Measurements from ENCODE around the gene XCL2. TPM values are rescaled to one million over a fixed set of nuclear protein-coding genes. Genes with fewer than 3 reads are reported as not detected.

XCL2 gene
- total and polyA plus RNA-seq, 2 of the 8 experiments (the other 6 are each of a cell fraction or from before 2014, with no cell fraction given), result not detected

- Histone ChIP-seq H3K27me3 (replicated peaks in 1 of 4; ENCODE audit: control insufficient read depth in 3 of 4, extremely low read depth in 1 of 4, insufficient read depth in 3 of 4, low read length in 3 of 4) (no peaks in the 10 kb centered on the region), H2BK12ac (ENCODE audit: low read depth, low read length) (no peak overlapping the region), H3K23me2 (ENCODE audit: low read depth, low read length) (no peaks in the 10 kb centered on the region), H4K8ac (ENCODE audit: extremely low read depth, insufficient read depth, low read length) (no peak overlapping the region), H4K20me1 (replicated peaks in 1 of 2; ENCODE audit: control insufficient read depth in 1 of 2, insufficient read depth in 2 of 2, low read length in 2 of 2) (no peaks in the 10 kb centered on the region), H3K14ac (ENCODE audit: insufficient read length) (no peak overlapping the region), H3K23ac (ENCODE audit: insufficient read length) (no peak overlapping the region), H2AK5ac (ENCODE audit: low read depth, low read length) (no peak overlapping the region), H4K91ac (replicated peaks; ENCODE audit: insufficient read length, low read length) (no peak overlapping the region), H3K36me3 (ENCODE audit: control insufficient read depth in 2 of 4, insufficient read depth in 4 of 4, low read length in 3 of 4) (no peaks in the 10 kb centered on the region), H3K4me2 (ENCODE audit: insufficient read depth in 1 of 2, low read depth in 2 of 2, low read length in 2 of 2) (no peak overlapping the region), H3K79me1 (ENCODE audit: low read depth, low read length) (no peaks in the 10 kb centered on the region), H3K9me3 (ENCODE audit: insufficient read depth in 2 of 2, low read depth in 1 of 2, low read length in 1 of 2) (no peaks in the 10 kb centered on the region), H3K9ac (replicated peaks in 1 of 4; ENCODE audit: extremely low read depth in 1 of 4, low read depth in 3 of 4, low read length in 3 of 4) (no peak overlapping the region), H3K56ac (replicated peaks; ENCODE audit: insufficient read length, low read depth, low read length) (no peak overlapping the region), H2BK15ac (ENCODE audit: low read length) (no peak overlapping the region), H3K79me2 (ENCODE audit: control insufficient read depth in 1 of 2, insufficient read depth in 2 of 2, low read length in 2 of 2) (no peaks in the 10 kb centered on the region), H3K4ac (replicated peaks; ENCODE audit: insufficient read length, low read depth, low read length) (no peak overlapping the region), H2AFZ (ENCODE audit: low read length) (no peak overlapping the region), H2BK120ac (replicated peaks; ENCODE audit: low read depth, low read length) (no peak overlapping the region), H3K18ac (ENCODE audit: extremely low read depth, low read length) (no peak overlapping the region), H4K5ac (ENCODE audit: insufficient read length, low read depth, low read length) (no peak overlapping the region), H3K4me1 (replicated peaks in 1 of 4; ENCODE audit: control insufficient read depth in 3 of 4, insufficient read depth in 4 of 4, low read length in 3 of 4) (no peaks in the 10 kb centered on the region), H2BK20ac (ENCODE audit: low read length) (no peak overlapping the region), H3K27ac (ENCODE audit: low read depth, low read length) (no peak overlapping the region), H2BK5ac (ENCODE audit: low read depth, low read length) (no peak overlapping the region), H3K4me3 (ENCODE audit: extremely low read depth in 1 of 4, insufficient read depth in 2 of 4, low read depth in 3 of 4, low read length in 4 of 4) (no peak overlapping the region)
- 90% methylated on average over 1 of the region's 1 CpG; no CpG with 5 or more reads in 1 of the 2 experiments for WGBS, 2 experiments (ENCODE audit: extremely low coverage in 1 of 2, insufficient coverage in 1 of 2, insufficient read length in 1 of 2, insufficient replicate concordance in 2 of 2, low coverage in 1 of 2, low lambda C conversion rate in 2 of 2, missing lambda C conversion rate in 1 of 2)
- DNase-seq (ENCODE audit: low read depth in 1 of 2, low spot score in 2 of 2) (no peak), FAIRE-seq (no peak)
- POLR2A ChIA-PET (ENCODE audit: partially characterized antibody), result no interaction called here
- CTCF ChIA-PET (ENCODE audit: partially characterized antibody), result interaction anchor here (1.0 to 1.9 kb wide), 3 partner anchors 11 to 39 kb away, joined by 3 to 4 read pairs (median 3); no protein-coding TSS in a partner anchor
- TF ChIP-seq RNF2 (IDR thresholded peaks at IDR 0.05; ENCODE audit: borderline replicate concordance, low read depth, low read length, missing control alignments, poor library complexity, severe bottlenecking) (no peak), HDAC6 (IDR thresholded peaks at IDR 0.05; ENCODE audit: low read depth, low read length) (no peak), CBX5 (IDR thresholded peaks at IDR 0.05; ENCODE audit: low read depth, low read length) (no peak), RFX5 (IDR thresholded peaks at IDR 0.05; ENCODE audit: borderline replicate concordance, low read depth, low read length) (no peak), GABPA (IDR thresholded peaks at IDR 0.05; ENCODE audit: borderline replicate concordance, insufficient read depth, low read length) (no peak), SIX5 (IDR thresholded peaks at IDR 0.05; ENCODE audit: low read depth, low read length) (no peak), POLR2A (IDR thresholded peaks at IDR 0.05; ENCODE audit: control extremely low read depth in 1 of 2, low read depth in 2 of 2, low read length in 2 of 2) (no peak), GTF2F1 (IDR thresholded peaks at IDR 0.05; ENCODE audit: borderline replicate concordance, low read depth, low read length) (no peak), KDM5A (IDR thresholded peaks at IDR 0.05; ENCODE audit: low read length) (no peak)
- TF ChIP-seq, protein P1, sequence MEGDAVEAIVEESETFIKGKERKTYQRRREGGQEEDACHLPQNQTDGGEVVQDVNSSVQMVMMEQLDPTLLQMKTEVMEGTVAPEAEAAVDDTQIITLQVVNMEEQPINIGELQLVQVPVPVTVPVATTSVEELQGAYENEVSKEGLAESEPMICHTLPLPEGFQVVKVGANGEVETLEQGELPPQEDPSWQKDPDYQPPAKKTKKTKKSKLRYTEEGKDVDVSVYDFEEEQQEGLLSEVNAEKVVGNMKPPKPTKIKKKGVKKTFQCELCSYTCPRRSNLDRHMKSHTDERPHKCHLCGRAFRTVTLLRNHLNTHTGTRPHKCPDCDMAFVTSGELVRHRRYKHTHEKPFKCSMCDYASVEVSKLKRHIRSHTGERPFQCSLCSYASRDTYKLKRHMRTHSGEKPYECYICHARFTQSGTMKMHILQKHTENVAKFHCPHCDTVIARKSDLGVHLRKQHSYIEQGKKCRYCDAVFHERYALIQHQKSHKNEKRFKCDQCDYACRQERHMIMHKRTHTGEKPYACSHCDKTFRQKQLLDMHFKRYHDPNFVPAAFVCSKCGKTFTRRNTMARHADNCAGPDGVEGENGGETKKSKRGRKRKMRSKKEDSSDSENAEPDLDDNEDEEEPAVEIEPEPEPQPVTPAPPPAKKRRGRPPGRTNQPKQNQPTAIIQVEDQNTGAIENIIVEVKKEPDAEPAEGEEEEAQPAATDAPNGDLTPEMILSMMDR (IDR thresholded peaks at IDR 0.05; ENCODE audit: control extremely low read depth in 1 of 3, insufficient read depth in 1 of 3, low read depth in 1 of 3, low read length in 3 of 3), result no peak
Measured at GRCh38 chr1:168491527-168492164, 52.2 kb downstream of the XCL2 start.
